IPS-18c (cell line): ENCODE data around the gene MIAT.
"Not testable (repeated sequence)": the region's sequence is repeated elsewhere in the genome, so short reads cannot be mapped to it uniquely, and the experiment has no call there.

Source experiments
- H3K4me3 ChIP-seq: 2 replicates; pipeline ENCODE4 v1.7.0; 2013; ENCODE audit warnings: low read depth, mild to moderate bottlenecking, low read length, moderate library complexity; ENCODE audit not compliant: insufficient read depth
- H3K9me3 ChIP-seq: one replicate; pipeline ENCODE4 v1.6.1; 2013; ENCODE audit warnings: mild to moderate bottlenecking, low read length, moderate library complexity; ENCODE audit not compliant: control insufficient read depth, insufficient read depth

Gene MIAT

GRCh38 chr22:26705379-26705778 is 48.0 kb downstream of the MIAT start:
- H3K4me3 ChIP-seq, H3K9me3 ChIP-seq: not testable (repeated sequence)

GRCh38 chr22:26707090-26707489 is 49.7 kb downstream of the MIAT start:
- no peaks in the 10 kb centered on the region for H3K9me3 ChIP-seq
- no peak overlapping the region for H3K4me3 ChIP-seq

- no peak overlapping the region for H3K4me3 ChIP-seq
- H3K9me3 ChIP-seq = no peaks in the 10 kb centered on the region
These were observed 50.2 kb downstream of the MIAT start for GRCh38 chr22:26707581-26707980.

DNA sequence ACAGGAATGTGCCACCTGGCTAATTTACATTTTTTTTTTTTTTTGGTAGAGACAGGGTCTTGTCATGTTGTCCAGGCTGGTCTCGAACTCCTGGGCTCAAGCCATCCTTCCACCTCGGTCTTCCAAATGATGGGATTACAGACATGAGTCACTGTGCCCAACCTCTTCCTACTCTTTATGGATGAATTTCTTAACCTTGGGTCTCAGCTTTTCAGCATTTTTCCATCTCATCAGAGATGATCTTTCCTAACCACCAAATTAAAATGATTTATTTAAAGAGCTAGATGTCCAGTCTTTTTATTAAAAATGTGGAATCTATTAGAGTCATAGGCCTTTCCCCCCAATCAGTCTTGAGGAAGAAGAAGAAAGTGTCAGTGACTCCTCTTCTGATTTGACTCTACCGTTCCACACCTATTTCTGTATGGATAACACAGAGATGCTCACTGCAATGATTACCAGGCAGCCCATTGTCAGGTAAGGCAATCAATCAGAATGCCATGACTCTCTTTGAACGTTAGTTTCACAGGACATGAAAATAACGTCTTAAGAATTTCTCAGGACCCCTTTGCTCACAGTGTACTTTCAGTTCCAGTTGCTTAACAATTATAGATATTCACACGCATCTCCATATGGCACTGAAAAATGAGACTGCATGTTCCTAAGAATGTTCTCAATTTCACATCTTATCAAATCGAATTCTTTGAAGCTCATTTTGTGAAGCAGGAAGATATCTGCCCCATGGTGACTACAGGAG is 51.0 kb downstream of the MIAT start:
- H3K9me3 ChIP-seq = no peaks in the 10 kb centered on the region
- no peak overlapping the region for H3K4me3 ChIP-seq

GRCh38 chr22:26709617-26710390 is 52.4 kb downstream of the MIAT start:
- no peaks in the 10 kb centered on the region for H3K9me3 ChIP-seq
- H3K4me3 ChIP-seq = no peak overlapping the region

- H3K9me3 ChIP-seq = no peaks in the 10 kb centered on the region
- H3K4me3 ChIP-seq = no peak overlapping the region
These were observed 54.0 kb downstream of the MIAT start for GRCh38 chr22:26711205-26711963.

GRCh38 chr22:26712158-26712557 is 54.8 kb downstream of the MIAT start:
- Histone ChIP-seq H3K9me3 (no peaks in the 10 kb centered on the region), H3K4me3 (no peak overlapping the region)

DNA sequence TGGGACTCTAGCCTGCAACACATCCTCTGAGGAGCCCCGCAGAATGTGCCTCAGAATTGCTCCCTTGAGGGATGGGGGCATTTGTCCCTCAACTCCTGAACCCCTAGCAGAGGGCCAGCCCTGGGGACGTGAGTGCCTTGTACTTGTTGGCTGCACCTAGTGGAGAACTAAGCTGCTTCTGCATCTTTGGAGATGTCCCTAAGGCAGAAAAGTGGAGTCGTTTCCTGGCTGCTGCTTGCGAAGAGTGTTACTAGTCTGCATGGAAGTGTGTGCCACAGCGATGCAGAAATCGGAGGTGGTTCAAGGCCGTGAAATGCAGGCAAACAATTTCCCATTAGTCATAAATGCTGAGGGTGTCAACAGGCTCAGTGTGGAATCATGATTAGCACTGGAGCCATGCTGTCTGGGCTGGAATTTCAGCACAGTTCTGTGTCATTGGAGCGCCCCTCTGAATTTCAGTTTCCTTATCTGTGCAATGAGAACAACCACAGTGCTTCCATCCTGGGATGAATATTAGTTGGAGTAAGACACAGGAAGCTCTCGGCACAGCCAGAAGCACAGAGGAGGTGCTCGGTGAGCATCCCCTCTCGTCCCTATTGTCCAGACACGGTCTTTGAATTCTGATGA is 56.5 kb downstream of the MIAT start:
- Histone ChIP-seq H3K4me3 (no peak overlapping the region), H3K9me3 (no peaks in the 10 kb centered on the region)

GRCh38 chr22:26714971-26715370 is 57.6 kb downstream of the MIAT start:
- no peaks in the 10 kb centered on the region for H3K9me3 ChIP-seq
- H3K4me3 ChIP-seq = no peak overlapping the region

DNA sequence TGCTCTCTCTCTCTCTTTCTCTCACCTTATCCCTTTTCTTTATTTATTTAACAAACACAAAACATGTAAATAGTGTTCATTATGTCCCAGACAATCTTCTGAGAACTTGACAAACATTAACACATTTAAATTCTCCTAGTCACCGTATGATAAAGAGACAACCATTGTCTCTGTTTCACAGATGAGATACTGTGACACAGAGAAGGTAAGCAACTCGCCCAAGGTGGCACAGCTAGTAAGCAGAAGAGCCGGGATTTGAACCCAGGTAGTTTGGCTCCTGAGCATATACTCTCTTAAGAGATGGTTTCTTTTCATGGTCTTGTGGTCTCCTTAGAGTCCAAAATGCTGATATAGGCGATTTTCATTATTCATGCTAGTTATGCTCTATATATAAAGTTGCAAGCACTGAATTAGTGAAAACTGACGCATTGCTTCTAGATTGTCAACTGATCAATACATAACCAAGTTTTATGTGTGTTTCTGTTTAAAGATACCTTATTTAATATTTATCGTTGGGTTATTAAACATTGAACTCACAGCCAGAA is 58.1 kb downstream of the MIAT start:
- H3K9me3 ChIP-seq = no peaks in the 10 kb centered on the region
- no peak overlapping the region for H3K4me3 ChIP-seq

- H3K4me3 ChIP-seq = no peak overlapping the region
- no peaks in the 10 kb centered on the region for H3K9me3 ChIP-seq
These were observed 61.1 kb downstream of the MIAT start for GRCh38 chr22:26718488-26718887.

GRCh38 chr22:26718905-26719304 is 61.5 kb downstream of the MIAT start:
- no peaks in the 10 kb centered on the region for H3K9me3 ChIP-seq
- H3K4me3 ChIP-seq = no peak overlapping the region

- Histone ChIP-seq H3K4me3 (no peak overlapping the region), H3K9me3 (no peaks in the 10 kb centered on the region)
These were observed 64.8 kb downstream of the MIAT start for GRCh38 chr22:26722159-26722558.

GRCh38 chr22:26724414-26724813 is 67.0 kb downstream of the MIAT start:
- Histone ChIP-seq H3K4me3 (no peak overlapping the region), H3K9me3 (no peaks in the 10 kb centered on the region)

GRCh38 chr22:26725012-26725676 is 67.8 kb downstream of the MIAT start:
- Histone ChIP-seq H3K4me3 (no peak overlapping the region), H3K9me3 (no peaks in the 10 kb centered on the region)
